Left lung (tissue), 10 donors: ENCODE measurements around the gene CZIB. TPM values are rescaled to one million over a fixed set of nuclear protein-coding genes. Genes with fewer than 3 reads are reported as not detected.

Experiments used
- ATAC-seq: fragments of 200-7000 bp; cut with Tn5 transposase; one replicate; pipeline ENCODE4 v1.9.1; 2020; ENCODE audit warnings: moderate library complexity
- DNase-seq, 4 donors: peaks; one replicate each; pipeline ENCODE4 v3.0.0-alpha.2; 2013 to 2020
- H3K27ac ChIP-seq, 2 donors: fragments of 200-600 bp; sonication (generic) in 1 of 2; one replicate each; pipeline versions ENCODE4 v1.5.0 to v1.8.0; 2020 to 2021
- H3K27me3 ChIP-seq, 2 donors: fragments of 200-600 bp; sonication (generic) in 1 of 2; one replicate each; pipeline versions ENCODE4 v1.5.0 to v1.8.0; 2020 to 2021
- H3K36me3 ChIP-seq, 2 donors: fragments of 200-600 bp; sonication (generic) in 1 of 2; one replicate each; pipeline versions ENCODE4 v1.5.0 to v1.8.0; 2020 to 2021
- H3K4me1 ChIP-seq, 2 donors: fragments of 200-600 bp; one replicate each; pipeline ENCODE4 v1.8.0; 2021
- H3K4me3 ChIP-seq, 2 donors: fragments of 200-600 bp; sonication (generic) in 1 of 2; one replicate each; pipeline versions ENCODE4 v1.5.0 to v1.8.0; 2020 to 2021; ENCODE audit warnings: mild to moderate bottlenecking in 1 of 2
- H3K9me3 ChIP-seq, 2 donors: fragments of 200-600 bp; sonication (generic) in 1 of 2; one replicate each; pipeline versions ENCODE4 v1.5.0 to v1.8.0; 2020 to 2021
- CTCF ChIP-seq, 2 donors: fragments of 200-600 bp; sonication (generic) in 1 of 2; IDR thresholded peaks; one replicate each; pipeline versions ENCODE4 v1.5.0 to v1.8.0; 2021; ENCODE audit warnings: antibody characterized with exemption in 2 of 2
- intact Hi-C, 2 donors: fragments of 100-400 bp; cut with DNase I; formaldehyde crosslinking; loops; one replicate each; pipeline versions ENCODE4 v1.11.2 to v1.14.2; 2022
- polyA plus RNA-seq, 6 donors: library from polyadenylated mRNA; unstranded; fragments of 120-200 nt; gene quantifications; one replicate each; pipeline ENCODE4 v1.2.1, GENCODE V29; 2013; ENCODE audit not compliant: insufficient read length in 6 of 6
- total RNA-seq, 2 donors: library from RNA; stranded (reverse); fragmentation: NEBNext Ultra II Directional; extraction: Animal tissue kit (Norgen Biotek cat#: 25700); gene quantifications; one replicate each; pipeline ENCODE4 v1.2.1, GENCODE V29; 2021
- donor health status: DM: no; HTN: yes; CAD: no.
- donor health status: DM: no; HTN: no; CAD: no.

CZIB gene
- total and polyA plus RNA-seq, 8 donors = 50.5 to 103 (median 93.2) TPM

DNA sequence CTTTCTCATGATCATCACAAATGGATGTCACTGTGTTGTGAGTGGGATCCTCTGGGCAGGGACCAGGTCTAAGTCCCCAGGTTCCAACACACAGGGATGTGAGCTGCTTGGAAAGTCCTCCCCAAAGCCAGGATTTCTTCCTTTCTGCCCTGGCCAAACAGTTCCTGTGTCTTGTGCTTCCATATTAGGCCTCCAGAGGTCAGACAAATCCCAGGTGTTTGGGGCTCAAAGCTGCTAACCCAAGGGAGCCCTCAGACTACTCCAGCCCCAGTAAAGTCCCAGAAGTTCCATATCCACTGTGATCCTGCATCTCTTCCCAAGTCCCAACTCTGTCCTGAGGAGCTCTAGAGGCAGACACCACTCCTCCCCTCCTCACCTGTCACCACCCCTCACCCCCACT is 45.6 kb upstream of the CZIB start:
- DNase-seq = no peak
- TF ChIP-seq CTCF (IDR thresholded peaks at IDR 0.05) = no peak

DNA sequence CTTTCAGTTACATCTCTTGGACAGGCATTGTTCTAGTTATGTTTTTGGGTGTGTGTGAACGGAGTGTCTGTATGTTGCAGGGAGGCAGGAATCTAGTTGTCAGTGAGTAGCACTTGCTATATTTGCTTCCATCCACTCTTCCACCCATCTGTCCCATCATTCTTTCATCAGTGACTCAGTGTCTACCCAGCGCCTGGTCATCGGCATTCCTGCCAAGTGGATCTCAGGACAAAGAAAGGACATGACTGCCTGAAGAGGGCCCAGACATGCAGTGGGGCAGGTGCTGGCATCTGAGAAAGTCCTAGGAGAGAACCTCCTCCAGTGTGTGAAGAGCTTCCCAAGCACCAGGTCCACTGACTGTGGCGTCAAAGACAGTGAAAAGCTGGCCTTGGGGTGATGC is 45.1 kb upstream of the CZIB start:
- TF ChIP-seq CTCF (IDR thresholded peaks at IDR 0.05) = no peak
- no peaks in the 10 kb centered on the region for H3K9me3 ChIP-seq
- no peak overlapping the region for H3K27ac ChIP-seq
- no peaks in the 10 kb centered on the region for H3K27me3 ChIP-seq
- ATAC-seq = no peak
- DNase-seq = no peak
- H3K4me1 ChIP-seq = no peaks in the 10 kb centered on the region
- H3K4me3 ChIP-seq = no peak overlapping the region
- intact Hi-C loops = no loop called here
- H3K36me3 ChIP-seq = peaks cover 0 to 68% of the 10 kb centered on the region in 2 donors

More for the DNA sequence above, 45.6 kb upstream of the CZIB start:
- peaks cover 0 to 68% of the 10 kb centered on the region in 2 donors for H3K36me3 ChIP-seq
- no peak overlapping the region for H3K4me3 ChIP-seq
- no peaks in the 10 kb centered on the region for H3K9me3 ChIP-seq
- no peaks in the 10 kb centered on the region for H3K27me3 ChIP-seq
- ATAC-seq = peak; percentile 35
- H3K27ac ChIP-seq = no peak overlapping the region
- no peaks in the 10 kb centered on the region for H3K4me1 ChIP-seq
- intact Hi-C loops = no loop called here

- no peak for DNase-seq
- Histone ChIP-seq H3K27ac (no peak overlapping the region), H3K4me3 (no peak overlapping the region), H3K4me1 (no peaks in the 10 kb centered on the region), H3K27me3 (no peaks in the 10 kb centered on the region), H3K36me3 (peaks cover 0 to 84% of the 10 kb centered on the region in 2 donors), H3K9me3 (no peaks in the 10 kb centered on the region)
- no peak for ATAC-seq
- TF ChIP-seq CTCF (IDR thresholded peaks at IDR 0.05) = no peak
- intact Hi-C loops = no loop called here
These were observed 43.6 kb upstream of the CZIB start for GRCh38 chr1:53264048-53264447.

DNA sequence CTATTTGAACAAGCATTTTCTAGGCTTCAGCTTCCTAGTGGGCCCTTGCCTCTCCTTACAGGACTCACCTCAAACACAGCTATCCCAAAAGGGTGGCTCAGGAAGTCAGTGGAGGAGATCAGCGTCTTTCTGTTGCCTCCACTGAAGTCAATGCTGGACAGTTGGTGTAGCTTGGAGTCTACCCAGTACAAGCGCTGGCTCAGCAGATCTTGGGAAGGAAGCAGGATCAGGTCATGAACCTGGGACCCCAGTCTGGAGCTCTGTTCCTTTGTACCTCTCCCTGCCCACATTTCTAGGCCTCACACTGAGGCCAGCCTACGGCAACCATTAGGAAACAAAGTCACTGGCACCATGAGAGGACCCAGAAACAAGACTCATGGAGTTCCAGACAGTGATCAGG is 41.6 kb upstream of the CZIB start:
- ATAC-seq (no peak), DNase-seq (no peak)
- no peak for TF ChIP-seq CTCF (IDR thresholded peaks at IDR 0.05)
- H3K4me1 ChIP-seq = no peaks in the 10 kb centered on the region
- intact Hi-C loops = no loop called here
- no peak overlapping the region for H3K27ac ChIP-seq
- no peaks in the 10 kb centered on the region for H3K9me3 ChIP-seq
- no peak overlapping the region for H3K4me3 ChIP-seq
- no peaks in the 10 kb centered on the region for H3K27me3 ChIP-seq
- H3K36me3 ChIP-seq = peaks cover 0 to 92% of the 10 kb centered on the region in 2 donors

- no peak for ATAC-seq
- Histone ChIP-seq H3K4me1 (no peaks in the 10 kb centered on the region), H3K27ac (no peak overlapping the region), H3K4me3 (no peak overlapping the region), H3K9me3 (no peaks in the 10 kb centered on the region), H3K36me3 (peaks cover 0 to 89% of the 10 kb centered on the region in 2 donors), H3K27me3 (no peaks in the 10 kb centered on the region)
- intact Hi-C loops = no loop called here
- TF ChIP-seq CTCF (IDR thresholded peaks at IDR 0.05) = no peak
- no peak for DNase-seq
These were observed 40.3 kb upstream of the CZIB start for GRCh38 chr1:53260631-53261247.
